GM21825 (cell line): ENCODE data around the gene HOXA7.

ENCODE experiments used
- ATAC-seq: cut with Tn5 transposase; IDR thresholded peaks from one replicate; pipeline ENCODE4 v1.9.1; 2021; ENCODE audit warnings: mild to moderate bottlenecking, moderate library complexity; ENCODE audit not compliant: unreplicated experiment

Gene HOXA7

GRCh38 chr7:27171325-27171636 is 14.8 kb upstream of the HOXA7 start:
- ATAC-seq, result no peak

GRCh38 chr7:27170426-27171324 is 14.2 kb upstream of the HOXA7 start:
- no peak for ATAC-seq

DNA sequence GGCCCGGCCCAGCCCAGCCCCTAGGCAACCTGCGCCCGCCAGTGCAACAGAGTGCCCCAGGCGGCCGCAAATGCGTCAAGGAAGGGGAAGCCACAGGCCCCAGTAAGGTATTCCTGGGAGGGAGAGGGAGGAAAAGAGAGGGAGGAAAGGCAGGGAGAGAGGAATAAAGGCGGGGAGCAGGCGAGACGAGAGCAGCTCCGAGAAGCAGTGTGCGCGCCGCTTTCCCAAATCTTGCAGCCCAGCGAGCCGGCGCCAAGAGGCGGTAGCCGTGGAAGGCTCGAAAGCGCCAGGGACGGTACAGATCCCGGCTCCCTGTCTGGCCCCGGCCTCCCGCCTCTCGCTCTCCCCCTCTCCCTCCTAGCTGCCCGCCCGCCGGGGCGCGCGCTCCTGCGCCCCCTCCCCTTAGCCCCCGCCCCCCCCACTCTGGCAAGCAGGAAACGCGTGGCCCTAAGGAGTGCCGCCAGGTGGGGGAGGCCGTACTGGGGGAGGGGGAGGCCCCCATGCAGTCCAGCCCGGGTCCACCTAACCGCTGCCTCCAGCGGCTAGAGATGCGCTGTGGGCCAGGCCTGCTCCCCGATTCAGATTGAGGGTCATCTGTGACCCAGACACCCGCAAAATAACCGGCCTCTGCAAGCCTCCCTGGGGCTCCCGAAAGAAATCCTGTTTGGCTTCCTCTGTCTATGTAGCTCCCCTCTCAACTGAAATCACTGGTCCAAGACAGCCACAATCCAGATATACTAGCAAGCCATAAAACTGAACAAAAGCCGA is 13.4 kb upstream of the HOXA7 start:
- no peak for ATAC-seq

GRCh38 chr7:27168265-27168947 is 11.9 kb upstream of the HOXA7 start:
- ATAC-seq, result no peak

GRCh38 chr7:27167916-27168264 is 11.4 kb upstream of the HOXA7 start:
- ATAC-seq, result no peak

DNA sequence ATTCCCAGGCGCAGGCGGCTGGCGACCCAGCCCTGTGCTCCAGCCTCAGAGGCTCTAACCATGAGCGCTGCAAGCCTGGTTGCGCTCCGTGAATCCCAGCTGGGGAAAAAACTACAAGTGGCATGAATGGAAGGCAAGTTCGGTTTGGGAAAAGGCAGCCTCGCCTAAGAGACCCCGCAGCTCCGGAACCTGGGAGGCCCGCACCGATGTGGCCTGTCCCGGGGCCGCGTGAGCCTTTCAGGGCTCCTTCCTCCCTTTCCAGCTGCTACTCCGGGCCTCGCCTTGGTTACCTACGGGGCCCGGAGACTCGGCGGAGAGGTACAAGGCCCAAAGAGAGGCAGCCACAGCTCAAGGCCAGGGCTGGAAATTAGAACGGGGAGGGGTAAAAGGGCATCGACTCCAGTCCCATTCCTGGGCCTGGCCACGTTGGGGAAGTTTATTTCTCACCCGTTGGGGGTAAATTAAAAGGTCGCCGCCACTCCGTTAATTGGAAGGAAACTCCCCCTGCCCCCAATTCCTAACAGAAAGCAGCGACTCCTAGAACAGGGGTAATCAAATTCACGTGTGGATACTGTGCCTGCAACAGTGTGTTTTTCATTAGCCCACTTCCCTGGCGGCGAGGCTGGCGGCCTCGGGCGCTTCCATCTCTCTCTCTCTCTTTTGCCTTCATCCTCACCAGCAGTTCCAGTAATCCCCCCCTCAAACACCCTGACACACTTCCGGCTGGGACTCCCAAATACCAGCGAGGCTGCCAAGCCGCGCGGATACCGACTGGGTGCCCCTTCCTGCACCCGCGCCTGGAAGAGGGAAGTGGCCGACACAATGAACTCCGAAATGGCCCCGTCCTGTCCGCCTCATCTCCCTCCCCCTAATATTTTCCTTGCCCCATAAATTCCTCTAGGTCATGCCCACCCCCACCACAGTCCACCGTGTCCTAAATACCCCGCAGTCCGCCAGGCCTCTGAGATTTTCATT is 10.3 kb upstream of the HOXA7 start:
- no peak for ATAC-seq

GRCh38 chr7:27165996-27166530 is 9.6 kb upstream of the HOXA7 start:
- ATAC-seq, result no peak

DNA sequence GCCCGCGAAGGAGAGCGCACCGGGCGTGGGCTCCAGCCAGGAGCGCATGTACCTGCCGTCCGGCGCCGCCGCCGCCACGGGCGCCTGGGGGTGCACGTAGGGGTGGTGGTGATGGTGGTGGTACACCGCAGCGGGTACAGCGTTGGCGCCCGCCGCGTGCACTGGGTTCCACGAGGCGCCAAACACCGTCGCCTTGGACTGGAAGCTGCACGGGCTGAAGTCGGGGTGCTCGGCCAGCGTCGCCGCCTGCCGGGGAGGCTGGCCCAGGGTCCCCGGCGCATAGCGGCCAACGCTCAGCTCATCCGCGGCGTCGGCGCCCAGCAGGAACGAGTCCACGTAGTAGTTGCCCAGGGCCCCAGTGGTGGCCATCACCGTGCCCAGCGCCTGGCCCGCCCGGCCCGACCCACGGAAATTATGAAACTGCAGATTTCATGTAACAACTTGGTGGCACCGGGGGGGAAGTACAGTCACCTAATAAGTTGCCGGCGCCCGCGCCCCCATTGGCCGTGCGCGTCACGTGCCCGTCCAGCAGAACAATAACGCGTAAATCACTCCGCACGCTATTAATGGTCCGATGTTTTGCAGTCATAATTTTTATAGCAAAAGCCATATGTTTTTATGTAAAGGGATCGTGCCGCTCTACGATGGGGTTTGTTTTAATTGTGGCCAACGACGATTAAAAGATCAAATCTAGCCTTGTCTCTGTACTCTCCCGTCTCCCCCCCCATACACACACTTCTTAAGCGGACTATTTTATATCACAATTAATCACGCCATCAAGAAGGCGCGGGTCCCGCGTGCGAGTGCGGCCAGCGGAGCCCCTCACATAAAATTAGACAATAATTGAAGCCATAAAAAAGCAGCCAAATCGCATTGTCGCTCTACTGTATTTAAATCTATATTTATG is 8.9 kb upstream of the HOXA7 start, which contains the start of gene HOXA9:
Gene HOXA9, minus strand, starts transcription at position 449 of the 907 bp plus-strand sequence. Its CDS starts 80 bp downstream, at position 369.
- ATAC-seq, result no peak

GRCh38 chr7:27164367-27165088 is 8.1 kb upstream of the HOXA7 start:
- no peak for ATAC-seq

DNA sequence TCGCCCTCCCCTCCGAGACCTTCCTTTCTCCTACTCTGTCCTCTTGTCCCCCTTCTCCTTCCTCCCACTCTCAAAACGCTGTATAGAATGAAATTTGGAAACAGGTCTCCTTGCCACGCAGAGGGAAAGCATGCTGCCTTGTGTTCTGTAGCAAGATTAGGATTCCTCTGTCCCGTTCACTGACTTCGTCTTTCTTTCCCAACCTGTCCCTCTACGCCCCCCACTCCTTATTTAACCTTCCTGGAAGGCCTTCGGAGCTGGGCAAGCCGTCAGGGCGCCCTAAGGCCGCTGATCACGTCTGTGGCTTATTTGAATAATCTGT is 7.5 kb upstream of the HOXA7 start:
- ATAC-seq, result no peak

DNA sequence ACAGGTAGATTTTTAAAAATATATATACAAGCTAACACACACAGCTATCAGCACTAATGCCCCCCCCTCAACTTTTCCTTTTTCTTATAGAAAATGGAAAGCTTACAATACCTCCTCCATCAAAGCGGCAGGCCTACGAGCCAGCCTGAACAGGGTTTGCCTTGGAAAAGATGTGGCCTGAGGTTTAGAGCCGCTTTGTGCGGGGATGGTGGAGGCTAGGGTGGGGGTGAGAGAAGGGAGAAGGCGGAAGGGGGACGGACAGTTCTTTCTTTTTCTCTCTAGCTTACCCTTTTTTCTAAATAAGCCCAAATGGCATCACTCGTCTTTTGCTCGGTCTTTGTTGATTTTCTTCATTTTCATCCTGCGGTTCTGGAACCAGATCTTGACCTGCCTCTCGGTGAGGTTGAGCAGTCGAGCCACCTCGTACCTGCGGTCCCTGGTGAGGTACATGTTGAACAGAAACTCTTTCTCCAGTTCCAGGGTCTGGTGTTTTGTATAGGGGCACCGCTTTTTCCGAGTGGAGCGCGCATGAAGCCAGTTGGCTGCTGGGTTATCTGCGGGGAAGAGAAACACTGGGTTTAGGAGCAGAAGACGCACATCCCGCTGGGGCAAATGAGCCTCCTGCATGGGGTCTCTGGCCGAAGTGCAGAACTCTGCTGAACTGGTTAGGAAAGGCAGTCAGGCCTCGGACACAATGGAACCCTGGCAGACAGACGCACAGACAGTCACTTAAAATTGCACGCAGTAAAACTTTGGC is 7.0 kb upstream of the HOXA7 start:
- no peak for ATAC-seq

DNA sequence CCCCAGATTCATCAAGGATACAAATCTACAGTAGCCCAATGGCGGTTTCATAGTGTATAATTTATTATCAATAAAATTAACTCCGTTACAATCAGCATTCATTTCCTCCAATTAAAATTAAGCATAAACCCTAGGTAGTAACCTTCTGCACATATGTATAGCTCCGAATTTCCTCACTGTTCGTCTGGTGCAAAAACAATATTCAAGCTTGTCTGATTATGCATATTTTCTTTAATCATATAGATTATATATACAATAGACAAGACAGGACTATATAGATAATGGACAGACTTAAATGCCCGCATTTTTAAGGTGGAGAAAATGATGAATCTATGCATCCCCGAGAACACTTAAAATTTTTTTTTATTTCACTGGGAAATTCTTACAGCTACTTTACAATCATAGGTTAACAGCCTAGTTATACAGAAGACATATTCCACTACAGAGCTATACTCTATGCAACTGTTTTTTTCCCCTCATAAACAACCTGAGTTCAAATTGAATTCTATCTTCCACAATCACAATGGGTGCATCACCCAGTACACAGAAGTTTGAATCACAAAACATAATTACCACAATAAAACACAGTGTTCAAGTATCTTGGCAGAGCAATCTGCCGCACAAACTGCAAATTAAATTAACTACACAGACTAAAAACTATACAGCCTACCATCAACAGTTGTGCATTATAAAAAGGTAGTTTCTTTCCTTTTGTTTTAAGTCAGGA is 6.2 kb upstream of the HOXA7 start:
- ATAC-seq, result no peak

DNA sequence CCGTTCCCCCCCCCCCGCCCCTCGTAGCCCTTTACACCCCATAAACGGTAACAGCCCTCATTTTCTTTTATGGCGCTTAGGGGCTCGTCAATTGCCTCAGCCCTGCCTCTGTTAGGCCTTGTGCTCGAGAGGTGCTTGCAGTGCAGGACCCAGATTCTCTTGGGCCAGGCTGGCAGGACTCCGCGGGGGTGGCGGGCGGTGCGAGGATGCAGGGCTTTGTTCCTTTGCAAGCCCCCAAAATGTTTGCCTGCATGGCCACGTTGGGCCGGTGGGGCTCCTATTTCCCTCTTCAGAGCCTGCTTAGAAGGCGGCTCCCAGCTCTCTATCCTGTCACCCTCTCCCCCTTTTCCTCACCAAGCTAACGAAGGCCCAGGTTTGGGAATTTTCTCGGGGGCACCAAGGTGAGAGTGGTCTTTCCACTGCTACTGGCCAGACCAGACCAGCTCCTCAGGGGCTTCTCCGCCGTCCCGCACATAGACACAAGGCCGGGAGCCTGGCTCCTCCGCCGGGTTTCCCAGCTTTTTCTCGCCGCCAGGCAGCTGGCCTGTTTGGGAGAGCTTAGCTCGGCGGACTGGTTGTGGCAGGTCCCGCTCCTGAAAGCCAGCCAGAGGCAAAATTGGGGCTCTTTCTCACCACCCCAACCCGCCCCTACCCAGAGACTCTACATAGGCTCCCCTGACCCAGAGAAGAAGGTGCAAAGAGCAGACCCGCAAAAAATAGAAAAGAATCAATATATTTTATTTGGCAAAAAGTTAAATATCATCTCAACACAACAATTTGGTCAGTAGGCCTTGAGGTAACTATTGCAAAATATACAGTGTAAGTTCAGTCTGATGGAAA is 5.5 kb upstream of the HOXA7 start:
- no peak for ATAC-seq

- ATAC-seq, result no peak
These were observed 4.8 kb upstream of the HOXA7 start for GRCh38 chr7:27161214-27161720.

- ATAC-seq, result peak; percentile 63
These were observed 4.2 kb upstream of the HOXA7 start for GRCh38 chr7:27160546-27161213.

- no peak for ATAC-seq
These were observed 3.7 kb upstream of the HOXA7 start for GRCh38 chr7:27160145-27160545.
